SH-SY5Y (cell line): Measurements from ENCODE around the gene CDADC1.

ENCODE experiments used
- GATA2 ChIP-seq: IDR thresholded peaks from 2 replicates; pipeline ENCODE4 v1.6.1; 2011; ENCODE audit warnings: mild to moderate bottlenecking, low read depth, low read length
- GATA3 ChIP-seq: IDR thresholded peaks from 2 replicates; pipeline ENCODE4 v1.6.1; 2011; ENCODE audit warnings: low read depth, mild to moderate bottlenecking, low read length, moderate library complexity

The CDADC1 gene

DNA sequence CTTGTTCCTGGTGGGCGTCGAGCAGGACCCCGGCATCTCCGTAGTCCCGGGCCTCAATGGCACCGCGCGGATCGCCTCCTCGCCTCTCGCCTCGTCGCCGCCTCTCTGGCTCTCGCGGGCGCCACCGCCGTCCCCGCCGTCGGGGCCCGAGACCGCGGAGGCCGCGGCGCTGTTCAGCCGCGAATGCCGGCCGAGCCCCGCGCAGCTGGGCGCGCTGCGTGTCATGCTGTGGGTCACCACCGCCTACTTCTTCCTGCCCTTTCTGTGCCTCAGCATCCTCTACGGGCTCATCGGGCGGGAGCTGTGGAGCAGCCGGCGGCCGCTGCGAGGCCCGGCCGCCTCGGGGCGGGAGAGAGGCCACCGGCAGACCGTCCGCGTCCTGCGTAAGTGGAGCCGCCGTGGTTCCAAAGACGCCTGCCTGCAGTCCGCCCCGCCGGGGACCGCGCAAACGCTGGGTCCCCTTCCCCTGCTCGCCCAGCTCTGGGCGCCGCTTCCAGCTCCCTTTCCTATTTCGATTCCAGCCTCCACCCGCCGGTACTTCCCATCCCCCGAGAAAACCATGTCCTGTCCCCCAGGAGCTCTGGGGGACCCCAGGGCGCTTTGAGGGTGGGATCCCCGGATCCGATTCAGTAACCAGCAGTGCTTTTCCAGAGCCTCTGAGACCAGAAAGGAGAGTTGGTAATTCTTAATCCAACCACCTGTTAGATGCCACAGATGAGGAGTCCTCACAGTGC is 26.7 kb upstream of the CDADC1 start:
- TF ChIP-seq GATA3: no peak
- no peak for TF ChIP-seq GATA2

DNA sequence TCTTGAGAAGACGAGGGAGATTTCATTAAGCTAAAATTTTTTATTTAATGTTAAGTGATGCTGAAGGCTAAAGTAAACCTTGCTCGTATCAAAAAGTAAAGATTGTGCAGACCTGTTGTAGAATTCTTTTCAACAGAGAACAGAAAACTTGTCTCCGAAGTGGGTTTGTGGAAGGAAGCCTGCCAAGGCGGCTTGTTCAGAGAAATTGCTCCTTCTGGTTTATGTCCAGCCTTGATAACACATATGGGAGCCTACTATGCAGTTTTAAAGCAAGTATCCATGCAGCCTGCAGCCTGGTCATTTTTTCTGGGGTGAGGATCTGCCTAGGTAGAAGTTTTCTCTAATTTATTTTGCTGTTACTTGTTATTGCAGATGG is 26.1 kb upstream of the CDADC1 start:
- no peak for TF ChIP-seq GATA2
- no peak for TF ChIP-seq GATA3

DNA sequence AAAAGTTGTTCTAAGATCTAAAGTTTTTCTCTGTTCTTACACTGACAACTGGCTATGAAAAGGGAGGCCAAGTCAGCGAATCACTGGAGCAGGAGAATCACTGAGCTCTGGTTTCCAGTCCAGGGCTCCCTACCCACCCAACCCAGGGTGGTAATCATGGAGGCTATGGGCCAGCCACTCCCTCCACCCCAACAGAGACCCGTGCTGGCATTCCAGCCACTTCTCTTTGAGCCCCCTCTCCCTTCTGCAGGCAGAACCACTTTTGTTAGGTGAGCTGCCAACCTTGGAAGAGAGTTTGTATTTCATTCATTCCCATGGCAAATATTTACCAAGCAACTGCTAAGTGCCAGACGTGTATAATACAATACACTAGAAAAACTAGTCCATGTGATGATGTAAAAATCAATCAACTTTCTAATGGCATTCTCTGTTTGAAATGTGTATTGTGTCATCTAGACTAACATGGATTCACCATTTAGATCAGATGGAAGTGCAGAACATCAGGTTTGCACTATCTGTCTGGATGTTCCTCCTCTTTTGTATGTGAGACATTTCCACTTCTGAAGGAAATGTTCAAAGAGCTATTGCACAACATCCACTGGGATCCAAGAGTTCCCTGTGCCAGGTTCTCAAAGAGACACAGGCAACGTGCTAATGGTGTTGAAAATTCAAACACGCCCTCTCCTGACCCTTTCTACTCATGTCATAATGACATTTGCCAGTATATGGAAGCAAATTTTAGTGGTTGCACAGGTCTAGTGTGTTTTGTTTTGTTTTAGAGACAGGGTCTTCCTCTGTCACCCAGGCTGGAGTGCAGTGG is 22.3 kb upstream of the CDADC1 start:
- TF ChIP-seq GATA3: no peak
- TF ChIP-seq GATA2: no peak

DNA sequence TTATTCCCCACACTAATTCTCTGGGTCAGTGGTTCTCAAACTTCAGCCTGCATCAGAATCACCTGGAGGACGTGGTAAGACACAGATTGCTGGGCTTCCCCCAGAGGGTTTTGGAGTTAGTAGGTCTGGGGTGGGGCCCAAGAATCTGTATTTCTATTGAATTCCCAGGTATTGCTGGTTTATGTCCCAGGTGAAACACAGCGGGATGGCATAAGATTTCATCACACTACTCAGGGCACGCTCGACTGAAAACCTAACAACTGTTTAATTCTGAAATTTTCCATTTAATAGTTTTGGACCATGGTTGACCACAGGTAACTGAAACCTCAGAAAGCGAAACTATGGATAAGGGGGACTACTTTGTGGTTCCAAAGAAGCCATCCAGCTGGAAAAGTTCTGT is 21.1 kb upstream of the CDADC1 start:
- TF ChIP-seq GATA2: no peak
- no peak for TF ChIP-seq GATA3

DNA sequence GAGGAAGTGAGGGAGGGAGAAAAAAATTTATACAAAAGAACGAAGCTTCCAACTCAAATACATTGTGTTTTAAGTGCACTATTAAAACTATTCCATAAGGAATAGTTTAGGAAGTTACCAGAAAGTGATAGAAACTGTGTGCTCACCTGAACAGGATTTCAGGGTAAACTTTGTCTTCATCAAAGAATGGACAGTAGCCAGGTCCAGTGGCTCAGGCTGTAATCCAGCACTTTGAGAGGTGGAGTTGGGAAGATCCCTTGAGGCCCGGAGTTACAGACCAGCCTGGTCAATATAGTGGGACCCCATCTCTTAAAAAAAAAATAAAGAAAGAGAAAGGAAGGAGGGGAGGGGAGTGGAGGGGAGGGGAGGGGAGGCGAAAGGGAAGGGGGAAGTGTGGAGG is 13.0 kb upstream of the CDADC1 start:
- TF ChIP-seq GATA2 (no peak), GATA3 (no peak)

DNA sequence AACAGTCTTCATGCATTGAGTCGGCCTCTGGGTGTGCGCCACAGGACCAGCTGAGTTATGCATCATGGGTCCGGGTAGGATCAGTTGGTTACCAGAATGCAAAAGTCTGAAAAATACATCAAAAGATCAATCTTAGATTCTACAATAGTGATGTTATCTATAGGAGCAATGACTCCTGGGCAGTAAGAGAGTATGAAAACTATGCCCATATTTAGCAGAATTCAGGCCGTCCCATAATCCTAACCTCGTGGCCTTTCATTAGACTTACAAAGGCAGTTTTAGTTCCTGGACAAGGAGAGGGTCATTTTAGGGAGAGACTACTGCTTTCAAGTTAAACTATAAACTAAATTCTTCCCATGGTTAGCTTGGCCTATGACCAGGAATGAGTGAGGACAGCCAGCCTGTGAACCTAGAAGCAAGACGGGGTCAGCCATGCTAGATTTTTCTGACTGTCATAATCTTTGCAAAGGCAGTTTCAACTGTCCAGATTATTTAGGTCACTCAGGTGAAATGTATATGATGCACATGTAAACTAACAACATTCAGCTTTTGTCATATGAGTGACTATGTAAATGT is 11.8 kb upstream of the CDADC1 start:
- TF ChIP-seq GATA2 (no peak), GATA3 (no peak)

DNA sequence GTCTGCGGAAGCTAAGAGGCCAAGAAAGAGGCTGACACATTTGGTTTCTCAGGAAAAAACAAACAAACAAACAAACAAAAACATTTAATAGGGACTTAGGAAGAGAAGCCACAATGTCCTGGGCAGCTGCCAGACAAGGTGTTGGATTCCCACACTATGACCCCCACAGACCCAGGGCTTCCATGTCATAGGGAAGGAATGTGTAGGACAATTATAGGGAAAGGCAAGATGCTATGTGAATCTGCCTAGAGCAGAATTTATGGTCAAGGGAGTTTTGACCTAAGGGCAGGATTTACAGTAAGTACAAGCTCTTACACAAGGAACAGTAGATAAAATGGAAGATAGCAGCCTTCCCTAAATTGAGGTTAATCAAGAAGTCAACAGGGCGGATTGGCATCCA is 9.1 kb upstream of the CDADC1 start:
- TF ChIP-seq GATA3 (no peak), GATA2 (no peak)

DNA sequence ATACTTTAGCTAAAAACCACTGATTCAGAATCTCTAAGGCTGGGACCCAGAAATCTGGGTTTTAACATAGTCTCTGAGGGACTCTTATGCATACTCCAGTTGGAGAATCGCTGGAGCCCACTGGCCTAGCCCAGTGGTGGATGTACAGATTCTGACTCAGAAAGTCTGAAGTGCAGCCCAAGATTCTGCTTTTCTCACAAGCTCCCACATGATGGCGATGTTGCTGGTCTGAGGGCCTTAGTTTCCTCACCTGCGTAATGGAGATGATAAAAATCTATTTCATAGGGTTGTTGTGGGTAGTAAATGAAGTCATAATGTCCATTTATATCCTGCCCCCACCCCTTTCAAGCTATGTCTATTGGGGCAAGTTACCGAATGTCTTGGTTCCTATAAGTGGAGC is 7.7 kb upstream of the CDADC1 start:
- TF ChIP-seq GATA2: no peak
- TF ChIP-seq GATA3: no peak

DNA sequence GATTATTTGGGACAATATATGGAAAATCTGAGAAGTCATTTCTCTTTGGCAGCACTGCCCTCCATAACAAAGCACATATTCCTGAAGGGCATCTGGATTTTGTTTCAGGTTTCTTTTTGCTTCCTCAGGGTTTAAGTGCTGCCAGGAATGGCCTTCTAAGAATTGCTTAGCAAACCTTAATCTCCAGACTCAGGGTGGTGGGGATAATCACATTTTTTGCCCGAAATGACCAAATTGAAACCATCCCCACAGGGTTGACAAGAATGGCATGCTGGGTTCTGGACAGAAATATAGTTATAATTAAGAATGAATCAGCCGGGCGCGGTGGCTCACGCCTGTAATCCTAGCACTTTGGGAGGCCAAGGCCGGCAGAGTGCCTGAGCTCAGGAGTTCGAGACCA is 6.4 kb upstream of the CDADC1 start:
- TF ChIP-seq GATA2 (no peak), GATA3 (no peak)

DNA sequence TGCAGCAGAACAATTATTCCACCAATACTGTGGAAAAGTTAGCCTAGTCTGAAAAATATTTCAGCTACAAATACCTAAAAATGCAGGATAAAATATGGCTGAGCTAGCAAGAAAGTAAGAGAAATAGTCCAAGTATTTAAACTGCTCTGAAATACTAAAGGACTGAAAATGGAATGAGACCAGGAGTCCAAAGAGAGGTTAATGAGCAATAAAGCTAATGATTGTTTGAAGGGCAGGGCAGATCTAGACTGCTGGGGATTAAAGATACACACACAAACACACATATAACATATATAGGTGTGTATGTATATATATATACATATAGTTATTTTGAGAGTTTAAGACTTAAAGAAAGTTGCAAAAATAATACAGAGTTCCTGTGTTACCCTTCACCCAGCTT is 2.6 kb upstream of the CDADC1 start:
- no peak for TF ChIP-seq GATA3
- no peak for TF ChIP-seq GATA2

DNA sequence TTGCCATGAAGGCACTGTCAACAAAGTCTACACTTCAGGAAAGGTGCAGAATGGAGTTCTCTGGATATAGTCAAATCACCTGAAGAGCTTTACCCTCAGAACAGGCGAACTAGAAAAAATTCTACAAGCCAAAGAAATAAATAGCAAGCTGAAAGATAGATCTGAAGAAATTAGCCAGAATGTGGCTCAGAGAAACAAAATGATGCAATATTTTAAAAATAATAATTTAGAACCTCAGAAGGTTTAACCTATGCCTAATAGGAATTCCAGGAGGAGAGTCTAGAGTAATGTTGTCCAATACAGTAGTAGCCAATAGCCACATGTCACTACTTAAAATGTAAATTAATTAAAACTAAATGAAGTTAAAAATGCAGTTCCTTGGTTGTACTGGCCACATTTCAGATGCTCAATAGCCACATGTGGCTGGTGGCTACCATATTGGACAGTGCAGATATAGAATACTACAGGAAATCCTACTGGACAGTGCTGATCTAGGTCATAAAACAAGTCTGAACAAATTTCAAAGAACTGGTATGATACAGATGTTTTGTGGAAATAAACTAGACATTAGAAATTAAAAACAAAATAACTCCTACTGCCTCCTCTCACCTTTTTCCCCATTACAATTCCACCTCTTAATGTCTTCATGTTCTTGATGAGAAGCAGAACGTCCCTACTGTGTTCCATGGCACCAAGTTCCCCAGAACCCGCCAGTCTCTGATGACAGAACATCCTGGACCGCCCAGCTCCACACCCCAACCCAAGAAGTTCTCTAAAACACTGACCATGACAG is 679 bp upstream of the CDADC1 start:
- no peak for TF ChIP-seq GATA2
- TF ChIP-seq GATA3: no peak

DNA sequence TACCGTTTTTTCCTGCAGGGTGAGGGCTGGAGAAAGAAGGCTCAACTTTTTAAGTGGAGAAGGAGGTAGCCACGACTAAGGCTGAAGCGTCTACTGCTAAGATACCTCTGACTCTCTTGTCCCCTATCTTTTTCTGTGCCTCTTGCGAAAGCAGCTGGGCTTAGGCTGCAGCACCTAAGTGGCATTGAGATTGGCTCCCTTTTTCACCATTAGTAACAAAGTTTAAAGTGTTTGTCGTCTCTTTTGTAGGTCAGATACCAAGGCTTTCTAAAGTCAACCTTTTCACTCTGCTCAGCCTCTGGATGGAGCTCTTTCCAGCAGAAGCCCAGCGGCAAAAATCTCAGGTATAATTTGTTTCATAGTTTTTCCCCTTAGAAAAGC is 887 bp downstream of the CDADC1 start:
- TF ChIP-seq GATA2: no peak
- no peak for TF ChIP-seq GATA3

DNA sequence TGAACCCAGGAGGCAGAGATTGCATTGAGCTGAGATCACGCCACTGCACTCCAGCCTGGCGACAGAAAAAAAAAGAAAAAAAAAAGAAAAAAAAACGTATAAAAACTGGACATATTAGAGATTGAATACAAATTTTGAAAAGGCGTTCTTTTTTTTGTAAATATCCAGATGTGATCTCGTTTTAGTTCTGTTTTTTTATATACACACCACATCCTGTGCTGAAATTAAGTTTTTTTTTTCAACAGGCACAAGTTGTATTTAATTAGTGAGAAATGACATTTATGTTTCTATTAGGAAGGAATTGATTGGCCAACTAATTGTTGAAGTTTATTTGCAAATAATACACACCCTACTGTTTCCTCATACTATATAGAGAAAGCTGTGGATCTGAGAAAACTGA is 3.6 kb downstream of the CDADC1 start:
- TF ChIP-seq GATA2: no peak

DNA sequence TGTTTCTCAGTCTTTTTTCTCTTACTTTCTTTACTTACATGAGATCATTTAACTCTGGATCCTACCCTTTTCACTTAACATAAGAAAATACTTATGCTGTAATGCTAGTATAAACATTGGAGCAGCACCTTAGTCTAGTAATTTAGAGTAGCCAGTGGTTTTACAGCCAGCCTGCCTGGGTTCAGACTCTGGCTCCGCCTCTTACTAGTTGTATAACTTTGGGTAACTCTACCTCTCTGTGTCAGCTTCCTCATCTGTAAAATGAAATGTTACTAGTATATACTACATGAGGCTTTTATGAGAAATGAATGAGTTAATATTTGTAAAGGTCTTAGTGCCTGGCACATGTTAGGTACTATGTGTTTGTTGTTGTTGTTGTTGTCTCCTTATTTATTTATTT is 5.6 kb downstream of the CDADC1 start:
- TF ChIP-seq GATA3 (no peak), GATA2 (no peak)

DNA sequence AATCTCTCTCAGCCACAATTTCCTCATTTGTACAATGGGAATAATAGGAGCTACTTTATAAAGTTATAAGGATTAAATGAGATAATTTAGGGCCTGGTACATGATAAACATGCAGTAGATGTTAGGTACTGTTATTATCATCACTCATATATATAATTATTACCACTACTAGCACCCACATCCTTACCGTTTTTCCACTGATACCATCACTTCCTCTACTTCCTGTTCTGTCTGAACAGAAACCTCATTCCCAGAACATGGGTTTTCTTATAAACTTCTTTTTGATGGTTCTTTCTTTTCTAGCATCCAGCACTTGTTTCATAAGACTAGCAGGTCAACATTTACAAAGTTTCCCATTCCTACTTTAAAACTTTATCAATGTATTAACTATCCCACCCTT is 6.3 kb downstream of the CDADC1 start:
- no peak for TF ChIP-seq GATA3
- no peak for TF ChIP-seq GATA2
